GM19463 (cell line): Measurements from ENCODE around the gene MMP2.

Source experiments
- ATAC-seq: cut with Tn5 transposase; IDR thresholded peaks from one replicate; pipeline ENCODE4 v1.9.1; 2021; ENCODE audit warnings: mild to moderate bottlenecking, moderate library complexity; ENCODE audit not compliant: unreplicated experiment

MMP2 gene

GRCh38 chr16:55491691-55492090 is 12.7 kb downstream of the MMP2 start:
- ATAC-seq: no peak

- no peak for ATAC-seq
These were observed 13.9 kb downstream of the MMP2 start for GRCh38 chr16:55492756-55493380.

- no peak for ATAC-seq
These were observed 16.0 kb downstream of the MMP2 start for GRCh38 chr16:55494994-55495421.

GRCh38 chr16:55495616-55496289 is 16.8 kb downstream of the MMP2 start:
- ATAC-seq: no peak

GRCh38 chr16:55496509-55497145 is 17.6 kb downstream of the MMP2 start:
- ATAC-seq: no peak

DNA sequence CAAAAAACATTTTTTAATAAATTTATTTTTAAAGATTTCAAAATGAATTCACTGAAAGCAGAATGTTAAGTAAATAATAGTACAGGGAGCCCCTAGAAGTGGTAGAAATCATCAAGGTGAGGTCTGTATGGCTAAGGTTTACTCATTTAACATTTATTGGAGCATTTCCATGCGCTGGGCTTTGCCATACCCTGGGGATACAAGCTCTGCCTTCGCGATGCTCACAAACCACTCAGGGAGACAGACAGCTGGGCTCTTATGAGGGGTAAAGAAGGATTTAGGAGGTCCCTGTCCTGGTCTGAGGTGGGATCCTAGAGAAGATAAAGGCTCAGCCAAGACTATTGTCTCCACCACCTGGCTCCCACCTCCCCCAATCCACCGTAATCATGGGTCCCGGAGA is 18.6 kb downstream of the MMP2 start:
- ATAC-seq: no peak

DNA sequence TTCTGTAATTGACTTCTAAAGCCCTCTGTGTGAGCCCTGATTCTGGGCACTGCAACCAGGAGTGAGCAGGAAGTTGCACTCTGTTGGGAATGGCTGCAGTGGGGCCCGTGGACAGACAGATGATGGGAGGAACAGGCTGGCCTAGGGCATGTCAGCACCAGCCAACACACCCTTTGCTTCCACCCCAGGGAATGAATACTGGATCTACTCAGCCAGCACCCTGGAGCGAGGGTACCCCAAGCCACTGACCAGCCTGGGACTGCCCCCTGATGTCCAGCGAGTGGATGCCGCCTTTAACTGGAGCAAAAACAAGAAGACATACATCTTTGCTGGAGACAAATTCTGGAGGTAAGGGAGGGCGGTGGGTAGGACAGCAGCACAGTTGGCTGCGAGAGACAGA is 19.1 kb downstream of the MMP2 start:
- no peak for ATAC-seq

DNA sequence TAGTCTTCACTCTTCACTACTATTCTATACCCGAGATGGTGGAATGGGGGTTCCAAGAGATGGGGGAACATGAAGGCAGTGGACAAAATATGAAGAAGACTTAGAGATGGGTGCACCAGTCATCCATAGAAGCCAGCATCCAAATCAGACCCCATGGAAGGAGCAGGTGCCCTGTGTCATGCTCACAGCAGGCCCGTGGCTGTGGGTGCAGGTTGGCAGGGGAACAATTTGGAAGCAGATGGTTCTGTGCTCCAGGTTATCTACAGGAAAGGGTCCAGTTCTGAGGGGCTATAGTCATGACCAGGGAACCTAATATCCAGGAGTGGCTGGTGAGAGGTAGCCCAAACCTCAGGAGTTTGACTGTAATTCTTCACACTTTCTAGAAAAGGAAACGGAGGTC is 20.3 kb downstream of the MMP2 start:
- no peak for ATAC-seq

- ATAC-seq: no peak
These were observed 21.0 kb downstream of the MMP2 start for GRCh38 chr16:55499951-55500529.

DNA sequence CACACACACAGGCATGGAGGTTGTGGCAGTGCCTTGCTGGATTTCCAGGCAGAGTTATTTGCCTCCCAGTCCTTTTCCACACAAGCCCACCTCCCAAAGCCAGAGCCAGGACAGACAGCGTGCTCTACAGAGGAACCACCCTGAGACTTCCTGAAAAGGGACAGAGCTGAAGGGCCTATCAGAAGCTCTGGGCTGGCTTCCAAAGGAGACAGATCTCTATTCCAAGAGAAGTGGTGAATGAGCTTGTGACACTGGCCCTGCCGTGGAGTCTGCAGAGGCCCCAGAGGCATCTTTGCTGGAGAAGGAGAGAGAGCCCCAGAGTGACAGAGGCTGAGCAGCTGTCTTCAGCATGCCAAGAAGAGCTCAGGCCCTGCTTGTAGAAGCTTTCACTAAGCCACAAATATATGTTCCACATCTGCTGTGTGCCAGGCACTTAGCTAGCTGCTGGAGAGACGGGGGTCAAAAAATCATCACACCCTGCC is 21.6 kb downstream of the MMP2 start:
- no peak for ATAC-seq

DNA sequence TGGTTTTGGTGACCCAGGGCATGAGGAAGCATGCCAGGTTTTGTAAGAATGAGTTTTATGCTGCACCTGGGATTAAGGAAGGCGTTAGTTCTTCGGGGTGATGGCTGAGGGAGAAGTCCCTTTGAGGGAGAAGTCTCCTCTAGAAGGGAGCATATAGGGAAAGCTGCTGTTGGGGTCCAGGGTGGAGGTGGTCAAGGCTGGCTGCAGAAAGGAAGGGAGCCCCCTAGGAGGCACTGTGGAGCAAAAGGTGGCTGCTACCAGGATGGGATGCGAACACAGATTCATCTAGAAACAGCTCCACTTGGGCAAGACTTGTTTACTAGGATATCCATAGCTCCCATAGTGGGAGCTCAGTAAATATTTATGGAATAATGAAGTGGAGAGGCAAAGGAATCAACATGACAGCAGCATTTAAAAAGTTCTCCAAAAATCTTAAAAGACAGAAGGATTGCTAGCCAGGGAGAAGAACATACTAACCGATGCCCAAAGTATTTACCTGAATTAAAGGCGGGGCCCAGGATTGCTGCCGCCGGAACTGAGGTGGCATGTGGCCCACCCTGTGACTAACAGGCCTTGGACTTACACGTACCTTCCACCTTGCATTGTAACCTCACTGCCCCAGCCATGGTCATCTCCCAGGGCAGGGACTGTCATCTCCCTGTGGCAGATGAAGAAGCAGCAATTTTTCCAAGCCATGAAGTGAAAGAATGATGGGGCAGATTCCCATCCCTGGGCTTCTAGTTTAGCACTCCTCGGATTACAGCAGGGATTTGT is 22.7 kb downstream of the MMP2 start:
- ATAC-seq: no peak

GRCh38 chr16:55502801-55503366 is 23.9 kb downstream of the MMP2 start:
- ATAC-seq: no peak

GRCh38 chr16:55503726-55504550 is 24.9 kb downstream of the MMP2 start:
- ATAC-seq: no peak

DNA sequence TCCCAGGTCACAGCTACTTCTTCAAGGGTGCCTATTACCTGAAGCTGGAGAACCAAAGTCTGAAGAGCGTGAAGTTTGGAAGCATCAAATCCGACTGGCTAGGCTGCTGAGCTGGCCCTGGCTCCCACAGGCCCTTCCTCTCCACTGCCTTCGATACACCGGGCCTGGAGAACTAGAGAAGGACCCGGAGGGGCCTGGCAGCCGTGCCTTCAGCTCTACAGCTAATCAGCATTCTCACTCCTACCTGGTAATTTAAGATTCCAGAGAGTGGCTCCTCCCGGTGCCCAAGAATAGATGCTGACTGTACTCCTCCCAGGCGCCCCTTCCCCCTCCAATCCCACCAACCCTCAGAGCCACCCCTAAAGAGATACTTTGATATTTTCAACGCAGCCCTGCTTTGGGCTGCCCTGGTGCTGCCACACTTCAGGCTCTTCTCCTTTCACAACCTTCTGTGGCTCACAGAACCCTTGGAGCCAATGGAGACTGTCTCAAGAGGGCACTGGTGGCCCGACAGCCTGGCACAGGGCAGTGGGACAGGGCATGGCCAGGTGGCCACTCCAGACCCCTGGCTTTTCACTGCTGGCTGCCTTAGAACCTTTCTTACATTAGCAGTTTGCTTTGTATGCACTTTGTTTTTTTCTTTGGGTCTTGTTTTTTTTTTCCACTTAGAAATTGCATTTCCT is 26.5 kb downstream of the MMP2 start:
- no peak for ATAC-seq

DNA sequence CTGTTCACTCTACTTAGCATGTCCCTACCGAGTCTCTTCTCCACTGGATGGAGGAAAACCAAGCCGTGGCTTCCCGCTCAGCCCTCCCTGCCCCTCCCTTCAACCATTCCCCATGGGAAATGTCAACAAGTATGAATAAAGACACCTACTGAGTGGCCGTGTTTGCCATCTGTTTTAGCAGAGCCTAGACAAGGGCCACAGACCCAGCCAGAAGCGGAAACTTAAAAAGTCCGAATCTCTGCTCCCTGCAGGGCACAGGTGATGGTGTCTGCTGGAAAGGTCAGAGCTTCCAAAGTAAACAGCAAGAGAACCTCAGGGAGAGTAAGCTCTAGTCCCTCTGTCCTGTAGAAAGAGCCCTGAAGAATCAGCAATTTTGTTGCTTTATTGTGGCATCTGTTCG is 27.1 kb downstream of the MMP2 start:
- ATAC-seq: no peak

GRCh38 chr16:55506708-55507107 is 27.7 kb downstream of the MMP2 start:
- ATAC-seq: no peak

DNA sequence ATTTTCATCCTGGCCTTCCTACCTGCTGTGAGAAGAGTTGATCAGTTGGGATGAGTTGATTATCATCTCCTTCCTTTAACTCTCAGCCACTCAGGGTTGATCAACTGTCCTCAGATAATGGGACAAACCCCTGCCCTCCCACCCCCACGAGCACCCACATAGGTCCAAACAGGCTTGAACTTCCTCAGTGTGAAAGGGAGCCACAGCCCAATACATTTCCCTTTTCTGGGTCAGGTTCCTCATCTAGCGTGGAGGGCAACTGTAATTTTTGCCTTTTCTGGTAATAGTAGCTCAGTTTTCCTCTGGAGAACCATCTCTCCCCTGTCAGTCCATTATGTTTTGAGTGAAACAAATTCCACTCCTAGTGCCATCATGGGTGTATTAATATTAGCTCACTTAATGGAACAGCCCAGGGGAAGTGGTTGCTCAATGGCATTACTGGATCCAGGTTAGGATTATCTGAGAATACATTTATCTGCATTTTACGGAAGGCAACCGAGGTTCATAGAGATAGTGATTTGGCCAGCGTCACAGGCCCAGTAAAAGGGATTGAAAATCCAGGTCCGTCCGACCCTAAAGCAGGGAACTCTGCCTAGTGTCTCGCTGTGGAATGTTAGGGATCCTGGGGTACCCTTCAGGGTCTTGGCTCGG is 29.4 kb downstream of the MMP2 start:
- ATAC-seq: no peak

GRCh38 chr16:55508941-55509931 is 30.2 kb downstream of the MMP2 start, which contains the start of gene LPCAT2:
TSS of gene LPCAT2 (plus strand) at chr16:55509072. CDS start at chr16:55509182, 110 bp downstream.
- no peak for ATAC-seq
